GM12892 (cell line): ENCODE data around the gene USP17L30. TPM values are rescaled to one million over a fixed set of nuclear protein-coding genes. Genes with fewer than 3 reads are reported as not detected.
"Not testable (repeated sequence)": the region's sequence is repeated elsewhere in the genome, so short reads cannot be mapped to it uniquely, and the experiment has no call there.

Experiments
- DNase-seq: peaks from one replicate; pipeline ENCODE4 v3.0.0; 2011; ENCODE audit not compliant: insufficient read length
- FAIRE-seq: peaks from 2 replicates; lab custom pipeline; 2011; peaks lifted over from hg19 to GRCh38; lab: Jason Lieb, UNC
- POLR2A ChIP-seq: IDR thresholded peaks from 2 replicates; pipeline ENCODE4 v1.6.1; 2011; ENCODE audit warnings: low read depth, low read length, control low read depth
- POLR2AphosphoS5 ChIP-seq: IDR thresholded peaks from 2 replicates; pipeline ENCODE4 v1.6.1; 2011; ENCODE audit warnings: low read depth, low read length, control low read depth
- TAF1 ChIP-seq: IDR thresholded peaks from 2 replicates; pipeline ENCODE4 v1.6.1; 2011; ENCODE audit warnings: low read depth, mild to moderate bottlenecking, control low read depth, low read length, borderline replicate concordance
- polyA plus RNA-seq: library from polyadenylated mRNA; unstranded; fragments of >200 nt; gene quantifications from one replicate; pipeline ENCODE4 v1.2.1, GENCODE V29; 2012; ENCODE audit warnings: missing spikeins, inconsistent platforms; ENCODE audit not compliant: missing spikeins

Gene USP17L30
- polyA plus RNA-seq = not detected

GRCh38 chr4:9362829-9363228 lies at the start of gene USP17L30:
Gene USP17L30 (plus strand): TSS chr4:9363129. CDS start chr4:9363129, 0 bp downstream.
- not testable (repeated sequence) for DNase-seq, FAIRE-seq

GRCh38 chr4:9324191-9324590 lies 38.7 kb upstream of the USP17L30 start:
- FAIRE-seq, DNase-seq: not testable (repeated sequence)

GRCh38 chr4:9324865-9325264 lies 38.1 kb upstream of the USP17L30 start, which contains the start of gene USP17L24:
Gene USP17L24 (plus strand): TSS chr4:9325165. CDS start chr4:9325165, 0 bp downstream.
- FAIRE-seq, DNase-seq: not testable (repeated sequence)

- FAIRE-seq = not testable (repeated sequence)
These were observed 33.3 kb upstream of the USP17L30 start, which contains the start of gene USP17L25 for GRCh38 chr4:9329611-9330010. Gene USP17L25 (plus strand): TSS chr4:9329911. CDS start chr4:9329911, 0 bp downstream.

GRCh38 chr4:9334358-9334757 lies 28.6 kb upstream of the USP17L30 start, which contains the start of gene USP17L26:
Gene USP17L26 (plus strand): TSS chr4:9334658. CDS start chr4:9334658, 0 bp downstream.
- not testable (repeated sequence) for DNase-seq, FAIRE-seq

More at GRCh38 chr4:9329611-9330010, 33.3 kb upstream of the USP17L30 start, which contains the start of gene USP17L25:
- DNase-seq = not testable (repeated sequence)

GRCh38 chr4:9339103-9339502 lies 23.8 kb upstream of the USP17L30 start, which contains the start of gene USP17L5:
Gene USP17L5 (plus strand): TSS chr4:9339403. CDS start chr4:9339403, 0 bp downstream.
- DNase-seq, FAIRE-seq: not testable (repeated sequence)

GRCh38 chr4:9343848-9344247 lies 19.1 kb upstream of the USP17L30 start, which contains the start of gene USP17L27:
Gene USP17L27 (plus strand): TSS chr4:9344148. CDS start chr4:9344148, 0 bp downstream.
- FAIRE-seq, DNase-seq: not testable (repeated sequence)

- not testable (repeated sequence) for FAIRE-seq, DNase-seq
These were observed 14.3 kb upstream of the USP17L30 start, which contains the start of gene USP17L28 for GRCh38 chr4:9348593-9348992. Gene USP17L28 (plus strand): TSS chr4:9348893. CDS start chr4:9348893, 0 bp downstream.

- not testable (repeated sequence) for DNase-seq, FAIRE-seq
These were observed 12.1 kb upstream of the USP17L30 start for GRCh38 chr4:9350866-9351265.

- not testable (repeated sequence) for DNase-seq, FAIRE-seq
These were observed 9.6 kb upstream of the USP17L30 start, which contains the start of gene USP17L29 for GRCh38 chr4:9353338-9353737. Gene USP17L29 (plus strand): TSS chr4:9353638. CDS start chr4:9353638, 0 bp downstream.

GRCh38 chr4:9379881-9380280 lies 17.0 kb downstream of the USP17L30 start:
- not testable (repeated sequence) for FAIRE-seq, DNase-seq

GRCh38 chr4:9381012-9381534 lies 18.1 kb downstream of the USP17L30 start:
- FAIRE-seq = peak; percentile 74
- not testable (repeated sequence) for DNase-seq

- DNase-seq (no peak), FAIRE-seq (no peak)
- TF ChIP-seq POLR2AphosphoS5 (no peak), TAF1 (no peak), POLR2A (no peak)
These were observed 21.2 kb downstream of the USP17L30 start for GRCh38 chr4:9384126-9384525.

GRCh38 chr4:9389001-9389400 lies 26.1 kb downstream of the USP17L30 start:
- FAIRE-seq, DNase-seq: not testable (repeated sequence)

- not testable (repeated sequence) for FAIRE-seq, DNase-seq
These were observed 42.8 kb downstream of the USP17L30 start for GRCh38 chr4:9405774-9406173.

GRCh38 chr4:9406491-9406890 lies 43.6 kb downstream of the USP17L30 start:
- not testable (repeated sequence) for FAIRE-seq, DNase-seq
